Loucy (cell line): Measurements from ENCODE around the gene ZFAND3.

ENCODE experiments used
- H2AFZ ChIP-seq: fragments of 200-600 bp; sonication (generic); 2 replicates; pipeline ENCODE4 v1.6.0; 2016; ENCODE audit warnings: antibody characterized with exemption, mild to moderate bottlenecking, low read length, moderate library complexity
- H3F3A ChIP-seq: fragments of 200-600 bp; 2 replicates; pipeline ENCODE4 v1.6.0; 2016; ENCODE audit warnings: antibody characterized with exemption, low read depth, mild to moderate bottlenecking
- H3K27me3 ChIP-seq: fragments of 200-600 bp; sonication (generic); 2 replicates; pipeline ENCODE4 v1.6.1; 2014; ENCODE audit warnings: low read length, mild to moderate bottlenecking; ENCODE audit not compliant: insufficient read depth, poor library complexity, severe bottlenecking
- H3K36me3 ChIP-seq: fragments of 200-600 bp; sonication (generic); 2 replicates; pipeline ENCODE4 v1.6.1; 2016; ENCODE audit warnings: low read length; ENCODE audit not compliant: insufficient read depth
- H3K4me1 ChIP-seq: fragments of 200-600 bp; sonication (generic); 2 replicates; pipeline ENCODE4 v1.5.1; 2014; ENCODE audit warnings: low read length, mild to moderate bottlenecking; ENCODE audit not compliant: insufficient read depth, poor library complexity, severe bottlenecking
- H3K4me2 ChIP-seq: fragments of 200-600 bp; sonication (generic); 2 replicates; pipeline ENCODE4 v1.6.0; 2014; ENCODE audit warnings: antibody characterized with exemption, low read length, low read depth, mild to moderate bottlenecking; ENCODE audit not compliant: poor library complexity, severe bottlenecking
- H3K4me3 ChIP-seq: fragments of 200-600 bp; sonication (generic); 2 replicates; pipeline ENCODE4 v1.5.1; 2014; ENCODE audit warnings: low read length, mild to moderate bottlenecking, mixed read lengths; ENCODE audit not compliant: poor library complexity, severe bottlenecking
- H3K79me2 ChIP-seq: fragments of 200-600 bp; sonication (generic); 2 replicates; pipeline ENCODE4 v1.6.1; 2014; ENCODE audit warnings: low read length; ENCODE audit not compliant: insufficient read depth
- H3K9ac ChIP-seq: fragments of 200-600 bp; sonication (generic); 2 replicates; pipeline ENCODE4 v1.6.0; 2014; ENCODE audit warnings: mild to moderate bottlenecking, low read depth, low read length, moderate library complexity; ENCODE audit not compliant: poor library complexity, severe bottlenecking
- H3K9me2 ChIP-seq: fragments of 200-600 bp; sonication (generic); replicated peaks from 2 replicates; pipeline ENCODE4 v1.6.1; 2016; ENCODE audit warnings: low read depth, low read length, mixed read lengths
- H3K9me3 ChIP-seq: fragments of 200-600 bp; sonication (generic); 2 replicates; pipeline ENCODE4 v1.6.1; 2014; ENCODE audit warnings: mild to moderate bottlenecking, antibody characterized with exemption, low read length, low read depth; ENCODE audit not compliant: insufficient read depth
- H4K20me1 ChIP-seq: fragments of 200-600 bp; sonication (generic); 2 replicates; pipeline ENCODE4 v1.6.0; 2014; ENCODE audit warnings: antibody characterized with exemption, low read length, mild to moderate bottlenecking; ENCODE audit not compliant: insufficient read depth, poor library complexity, severe bottlenecking
- EZH2phosphoT487 ChIP-seq: fragments of 200-600 bp; IDR thresholded peaks from 2 replicates; pipeline ENCODE4 v1.6.1; 2018; ENCODE audit warnings: antibody characterized with exemption, mild to moderate bottlenecking, moderate library complexity, borderline replicate concordance
- TF ChIP-seq, protein P1 (sequence below): fragments of 200-600 bp; sonication (generic); conservative IDR thresholded peaks from 2 replicates; pipeline ENCODE4 v1.5.1; 2014; ENCODE audit warnings: mild to moderate bottlenecking, antibody characterized with exemption, low read length

The ZFAND3 gene

DNA sequence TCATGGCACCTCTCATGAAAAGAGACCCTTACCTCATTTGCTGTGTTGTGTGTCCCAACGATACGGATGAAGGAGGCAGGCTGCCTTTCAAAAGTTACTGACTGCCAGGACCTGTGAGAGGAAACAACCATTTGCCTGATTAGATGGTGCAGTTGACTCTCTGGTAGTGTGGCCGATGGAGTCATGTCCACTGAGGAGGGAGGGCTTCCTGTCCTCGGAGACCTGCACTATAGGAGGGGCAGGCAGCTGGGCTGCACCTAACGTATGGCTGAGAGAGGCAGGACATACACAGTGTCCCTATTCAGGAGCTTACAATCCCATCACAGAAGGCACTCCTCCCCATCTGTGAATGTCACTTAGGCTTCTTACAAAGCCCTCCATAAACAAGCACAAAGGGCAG is 373.0 kb downstream of the ZFAND3 start:
- no peaks in the 10 kb centered on the region for H3K36me3 ChIP-seq
- H3K79me2 ChIP-seq: no peaks in the 10 kb centered on the region
- no peaks in the 10 kb centered on the region for H3K4me1 ChIP-seq
- H3K9me2 ChIP-seq: no peaks in the 10 kb centered on the region
- H3K27me3 ChIP-seq: no peaks in the 10 kb centered on the region
- no peak overlapping the region for H2AFZ ChIP-seq
- no peaks in the 10 kb centered on the region for H3K9me3 ChIP-seq
- no peak for TF ChIP-seq EZH2phosphoT487
- TF ChIP-seq, protein P1, sequence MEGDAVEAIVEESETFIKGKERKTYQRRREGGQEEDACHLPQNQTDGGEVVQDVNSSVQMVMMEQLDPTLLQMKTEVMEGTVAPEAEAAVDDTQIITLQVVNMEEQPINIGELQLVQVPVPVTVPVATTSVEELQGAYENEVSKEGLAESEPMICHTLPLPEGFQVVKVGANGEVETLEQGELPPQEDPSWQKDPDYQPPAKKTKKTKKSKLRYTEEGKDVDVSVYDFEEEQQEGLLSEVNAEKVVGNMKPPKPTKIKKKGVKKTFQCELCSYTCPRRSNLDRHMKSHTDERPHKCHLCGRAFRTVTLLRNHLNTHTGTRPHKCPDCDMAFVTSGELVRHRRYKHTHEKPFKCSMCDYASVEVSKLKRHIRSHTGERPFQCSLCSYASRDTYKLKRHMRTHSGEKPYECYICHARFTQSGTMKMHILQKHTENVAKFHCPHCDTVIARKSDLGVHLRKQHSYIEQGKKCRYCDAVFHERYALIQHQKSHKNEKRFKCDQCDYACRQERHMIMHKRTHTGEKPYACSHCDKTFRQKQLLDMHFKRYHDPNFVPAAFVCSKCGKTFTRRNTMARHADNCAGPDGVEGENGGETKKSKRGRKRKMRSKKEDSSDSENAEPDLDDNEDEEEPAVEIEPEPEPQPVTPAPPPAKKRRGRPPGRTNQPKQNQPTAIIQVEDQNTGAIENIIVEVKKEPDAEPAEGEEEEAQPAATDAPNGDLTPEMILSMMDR: no peak
- H3K9ac ChIP-seq: no peak overlapping the region
- no peaks in the 10 kb centered on the region for H3F3A ChIP-seq
- no peak overlapping the region for H3K4me3 ChIP-seq
- H4K20me1 ChIP-seq: no peaks in the 10 kb centered on the region
- H3K4me2 ChIP-seq: no peak overlapping the region

DNA sequence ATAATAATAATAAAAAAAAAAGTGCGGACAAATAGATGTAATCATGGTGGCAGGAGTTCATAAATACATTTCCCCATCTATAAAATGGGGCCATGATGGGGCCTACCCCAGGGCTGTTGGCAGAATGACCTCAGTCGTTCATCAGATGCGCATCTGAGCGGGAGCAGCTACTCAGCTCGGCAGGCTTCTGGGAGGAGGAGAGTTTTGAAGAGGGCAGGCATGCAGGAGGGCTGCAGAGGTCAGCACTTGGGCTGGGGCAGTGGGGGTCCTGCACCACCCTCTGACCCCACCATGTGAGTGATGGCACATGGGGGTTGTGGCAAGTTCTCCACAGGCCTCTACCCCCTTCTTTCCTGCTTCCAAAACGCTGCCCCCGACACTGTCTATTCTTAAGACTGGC is 373.5 kb downstream of the ZFAND3 start:
- no peaks in the 10 kb centered on the region for H3K36me3 ChIP-seq
- no peak overlapping the region for H2AFZ ChIP-seq
- H3K9me2 ChIP-seq: no peaks in the 10 kb centered on the region
- TF ChIP-seq, protein P1: no peak
- no peak for TF ChIP-seq EZH2phosphoT487
- no peak overlapping the region for H3K9ac ChIP-seq
- no peaks in the 10 kb centered on the region for H3K4me1 ChIP-seq
- H4K20me1 ChIP-seq: no peaks in the 10 kb centered on the region
- no peaks in the 10 kb centered on the region for H3K79me2 ChIP-seq
- H3K4me3 ChIP-seq: no peak overlapping the region
- H3F3A ChIP-seq: no peaks in the 10 kb centered on the region
- no peaks in the 10 kb centered on the region for H3K27me3 ChIP-seq
- no peaks in the 10 kb centered on the region for H3K9me3 ChIP-seq
- H3K4me2 ChIP-seq: no peak overlapping the region

DNA sequence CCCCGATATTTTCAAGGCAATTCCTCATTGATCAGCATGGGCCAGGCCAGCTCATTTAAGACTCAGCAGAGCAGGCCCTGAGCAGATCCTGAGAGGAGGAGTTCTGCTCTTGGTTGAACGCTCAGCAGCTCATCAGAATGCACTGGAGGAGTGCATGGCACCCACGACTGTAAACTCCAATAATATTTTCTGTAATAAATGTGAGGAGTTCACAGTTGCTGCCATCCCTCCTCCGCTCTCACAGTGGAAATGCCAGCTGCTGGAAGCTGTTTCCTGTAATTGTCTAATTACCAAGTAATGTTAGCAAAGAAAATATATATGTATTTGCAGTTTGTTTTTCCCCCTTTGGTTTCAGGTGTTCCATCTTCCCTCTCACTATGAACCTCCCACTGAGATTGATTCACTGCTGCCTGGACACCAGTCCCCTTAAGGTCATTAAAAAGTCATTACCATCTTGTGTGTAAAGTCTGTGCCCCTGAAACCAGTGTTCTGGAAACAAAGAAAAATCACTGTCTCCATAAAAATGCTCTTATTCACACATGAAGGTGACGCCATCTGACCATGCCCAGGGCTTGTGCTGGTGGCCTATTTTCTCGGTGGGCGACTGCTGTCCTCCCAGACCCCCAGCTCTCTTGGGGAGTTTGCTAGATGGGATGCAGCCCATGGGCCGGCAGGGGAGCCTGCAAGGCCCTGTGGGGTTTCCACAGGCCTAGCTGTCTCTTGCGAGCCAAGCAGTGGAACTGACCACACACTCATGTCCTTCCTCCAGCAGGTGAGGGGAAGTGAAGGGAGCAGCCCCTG is 374.2 kb downstream of the ZFAND3 start:
- H3K4me2 ChIP-seq: no peak overlapping the region
- H3K4me3 ChIP-seq: no peak overlapping the region
- H3K9ac ChIP-seq: no peak overlapping the region
- no peaks in the 10 kb centered on the region for H3K9me2 ChIP-seq
- no peaks in the 10 kb centered on the region for H3F3A ChIP-seq
- no peak overlapping the region for H2AFZ ChIP-seq
- H4K20me1 ChIP-seq: no peaks in the 10 kb centered on the region
- no peaks in the 10 kb centered on the region for H3K36me3 ChIP-seq
- no peaks in the 10 kb centered on the region for H3K9me3 ChIP-seq
- no peaks in the 10 kb centered on the region for H3K27me3 ChIP-seq
- TF ChIP-seq EZH2phosphoT487: no peak
- TF ChIP-seq, protein P1: no peak
- H3K79me2 ChIP-seq: no peaks in the 10 kb centered on the region
- H3K4me1 ChIP-seq: no peaks in the 10 kb centered on the region
